AG09309 (cell line): ENCODE results near the gene MX2.

Source experiments
- DNase-seq: peaks from one replicate; pipeline ENCODE4 v3.0.0-alpha.2; 2010; ENCODE audit warnings: low read depth
- H3K4me3 ChIP-seq: 2 replicates; pipeline ENCODE4 v1.5.1; 2011; ENCODE audit warnings: mild to moderate bottlenecking, low read depth, low read length, moderate library complexity; ENCODE audit not compliant: control insufficient read depth
- TF ChIP-seq, protein P1 (sequence below): IDR thresholded peaks from 2 replicates; pipeline ENCODE4 v1.5.1; 2011; ENCODE audit warnings: mild to moderate bottlenecking, low read depth, low read length, inconsistent platforms; ENCODE audit not compliant: insufficient read depth, control insufficient read depth; ENCODE audit errors: missing control alignments

The MX2 gene

DNA sequence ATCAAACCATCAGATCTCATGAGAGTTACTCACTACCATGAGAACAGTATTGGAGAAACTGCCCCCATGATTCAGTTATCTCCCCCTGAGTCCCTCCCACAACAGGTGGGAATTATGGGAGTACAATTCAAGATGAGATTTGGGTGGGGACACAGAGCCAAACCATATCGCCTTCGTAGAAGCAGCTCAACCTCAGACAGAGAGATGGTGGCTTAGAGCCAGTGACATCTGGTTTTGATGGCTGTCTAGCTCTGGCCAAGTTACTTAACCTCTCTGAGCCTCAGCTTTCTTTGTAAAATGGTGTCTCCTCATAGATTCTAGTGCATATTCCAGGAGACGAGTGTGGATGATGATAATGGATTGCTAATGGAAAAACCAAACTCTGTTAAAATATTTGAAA lies 91.4 kb downstream of the MX2 start:
- H3K4me3 ChIP-seq = no peak overlapping the region
- TF ChIP-seq, protein P1, sequence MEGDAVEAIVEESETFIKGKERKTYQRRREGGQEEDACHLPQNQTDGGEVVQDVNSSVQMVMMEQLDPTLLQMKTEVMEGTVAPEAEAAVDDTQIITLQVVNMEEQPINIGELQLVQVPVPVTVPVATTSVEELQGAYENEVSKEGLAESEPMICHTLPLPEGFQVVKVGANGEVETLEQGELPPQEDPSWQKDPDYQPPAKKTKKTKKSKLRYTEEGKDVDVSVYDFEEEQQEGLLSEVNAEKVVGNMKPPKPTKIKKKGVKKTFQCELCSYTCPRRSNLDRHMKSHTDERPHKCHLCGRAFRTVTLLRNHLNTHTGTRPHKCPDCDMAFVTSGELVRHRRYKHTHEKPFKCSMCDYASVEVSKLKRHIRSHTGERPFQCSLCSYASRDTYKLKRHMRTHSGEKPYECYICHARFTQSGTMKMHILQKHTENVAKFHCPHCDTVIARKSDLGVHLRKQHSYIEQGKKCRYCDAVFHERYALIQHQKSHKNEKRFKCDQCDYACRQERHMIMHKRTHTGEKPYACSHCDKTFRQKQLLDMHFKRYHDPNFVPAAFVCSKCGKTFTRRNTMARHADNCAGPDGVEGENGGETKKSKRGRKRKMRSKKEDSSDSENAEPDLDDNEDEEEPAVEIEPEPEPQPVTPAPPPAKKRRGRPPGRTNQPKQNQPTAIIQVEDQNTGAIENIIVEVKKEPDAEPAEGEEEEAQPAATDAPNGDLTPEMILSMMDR = no peak
- DNase-seq = no peak

GRCh38 chr21:41453761-41454160 lies 91.9 kb downstream of the MX2 start:
- TF ChIP-seq, protein P1 = no peak
- no peak for DNase-seq
- no peak overlapping the region for H3K4me3 ChIP-seq

- no peak overlapping the region for H3K4me3 ChIP-seq
- TF ChIP-seq, protein P1 = no peak
- DNase-seq = no peak
These were observed 96.3 kb downstream of the MX2 start for GRCh38 chr21:41458121-41458520.

DNA sequence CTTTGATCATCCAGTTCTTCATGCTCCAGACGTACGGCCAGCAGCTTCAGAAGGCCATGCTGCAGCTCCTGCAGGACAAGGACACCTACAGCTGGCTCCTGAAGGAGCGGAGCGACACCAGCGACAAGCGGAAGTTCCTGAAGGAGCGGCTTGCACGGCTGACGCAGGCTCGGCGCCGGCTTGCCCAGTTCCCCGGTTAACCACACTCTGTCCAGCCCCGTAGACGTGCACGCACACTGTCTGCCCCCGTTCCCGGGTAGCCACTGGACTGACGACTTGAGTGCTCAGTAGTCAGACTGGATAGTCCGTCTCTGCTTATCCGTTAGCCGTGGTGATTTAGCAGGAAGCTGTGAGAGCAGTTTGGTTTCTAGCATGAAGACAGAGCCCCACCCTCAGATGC lies 96.7 kb downstream of the MX2 start:
- no peak overlapping the region for H3K4me3 ChIP-seq
- TF ChIP-seq, protein P1 = no peak
- no peak for DNase-seq
